ENCODE results near the gene EZR.

GRCh38 chr6:158813032-158813431 is 6.1 kb downstream of the EZR start:
- TF ChIP-seq CTCF (IDR thresholded peaks at IDR 0.05) = no peak
- TF ChIP-seq POLR2A (IDR thresholded peaks at IDR 0.05) = no peak
- TF ChIP-seq POLR2AphosphoS5 (IDR thresholded peaks at IDR 0.05) = no peak
